SU-DHL-6 (cell line): ENCODE data around the gene ALK.

ENCODE experiments used
- EZH2phosphoT487 ChIP-seq: fragments of 200-600 bp; sonication (generic), shearing (Covaris generic); conservative IDR thresholded peaks from 2 replicates; pipeline ENCODE4 v1.6.1; 2018; ENCODE audit warnings: mild to moderate bottlenecking, antibody characterized with exemption, low read length, moderate library complexity, mixed read lengths
- TF ChIP-seq, protein P1 (sequence below): fragments of 200-600 bp; sonication (generic); IDR thresholded peaks from one replicate; pipeline ENCODE4 v1.5.1; 2017; ENCODE audit warnings: antibody characterized with exemption, mild to moderate bottlenecking, low read length, moderate library complexity; ENCODE audit not compliant: insufficient read depth, poor library complexity, severe bottlenecking

DNA sequence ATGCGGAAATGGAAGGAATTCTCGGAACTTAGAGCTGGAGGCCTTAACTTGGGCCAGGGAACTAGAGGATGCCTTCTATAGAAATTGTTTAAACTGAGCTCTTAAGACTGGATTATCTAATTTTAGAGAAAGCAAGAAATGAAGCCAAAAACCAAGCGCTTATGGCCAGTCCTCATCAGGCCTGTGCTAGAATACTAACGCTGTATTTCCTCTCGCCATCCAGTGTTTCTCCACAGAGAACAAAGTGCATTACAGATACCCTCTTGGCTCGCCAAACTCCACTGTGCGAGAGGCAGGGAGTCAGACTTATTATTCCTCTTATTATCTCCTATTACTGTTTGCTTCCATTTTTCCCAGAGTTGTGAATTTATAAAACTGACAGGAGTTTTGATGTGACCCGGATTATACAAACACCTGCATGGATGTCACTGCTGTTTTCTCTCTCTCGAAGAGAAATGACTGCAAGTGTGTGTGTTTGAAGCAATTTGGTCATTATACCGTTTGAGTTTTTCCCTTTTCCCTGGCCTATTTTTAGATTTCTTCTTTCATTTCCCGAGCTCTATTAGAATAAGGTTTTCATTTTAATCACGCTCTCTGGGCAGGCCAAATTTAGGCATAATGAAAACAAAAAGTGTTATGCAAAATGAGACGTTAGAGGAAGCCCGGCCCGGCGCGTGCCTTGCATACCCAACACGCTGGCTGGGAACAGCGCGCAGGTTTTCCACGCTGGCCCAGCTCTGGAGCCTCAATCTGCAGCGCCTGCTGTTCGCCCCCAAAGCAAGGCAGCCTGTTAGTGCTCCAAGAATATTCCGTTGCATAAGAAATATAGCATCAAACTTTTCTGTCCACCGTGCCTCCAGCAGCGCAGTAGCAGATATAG lies 103.3 kb downstream of the ALK start:
- TF ChIP-seq, protein P1, sequence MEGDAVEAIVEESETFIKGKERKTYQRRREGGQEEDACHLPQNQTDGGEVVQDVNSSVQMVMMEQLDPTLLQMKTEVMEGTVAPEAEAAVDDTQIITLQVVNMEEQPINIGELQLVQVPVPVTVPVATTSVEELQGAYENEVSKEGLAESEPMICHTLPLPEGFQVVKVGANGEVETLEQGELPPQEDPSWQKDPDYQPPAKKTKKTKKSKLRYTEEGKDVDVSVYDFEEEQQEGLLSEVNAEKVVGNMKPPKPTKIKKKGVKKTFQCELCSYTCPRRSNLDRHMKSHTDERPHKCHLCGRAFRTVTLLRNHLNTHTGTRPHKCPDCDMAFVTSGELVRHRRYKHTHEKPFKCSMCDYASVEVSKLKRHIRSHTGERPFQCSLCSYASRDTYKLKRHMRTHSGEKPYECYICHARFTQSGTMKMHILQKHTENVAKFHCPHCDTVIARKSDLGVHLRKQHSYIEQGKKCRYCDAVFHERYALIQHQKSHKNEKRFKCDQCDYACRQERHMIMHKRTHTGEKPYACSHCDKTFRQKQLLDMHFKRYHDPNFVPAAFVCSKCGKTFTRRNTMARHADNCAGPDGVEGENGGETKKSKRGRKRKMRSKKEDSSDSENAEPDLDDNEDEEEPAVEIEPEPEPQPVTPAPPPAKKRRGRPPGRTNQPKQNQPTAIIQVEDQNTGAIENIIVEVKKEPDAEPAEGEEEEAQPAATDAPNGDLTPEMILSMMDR, result no peak
- no peak for TF ChIP-seq EZH2phosphoT487
